NCI-H2196 (cell line): ENCODE measurements around the gene UBQLN2.
"Not testable (repeated sequence)": the region's sequence is repeated elsewhere in the genome, so short reads cannot be mapped to it uniquely, and the experiment has no call there.

Source experiments
- DNase-seq: peaks from one replicate; lab custom pipeline; 2025; ENCODE audit not compliant: unreplicated experiment; lab: John Stamatoyannopoulos, UW

Gene UBQLN2

DNA sequence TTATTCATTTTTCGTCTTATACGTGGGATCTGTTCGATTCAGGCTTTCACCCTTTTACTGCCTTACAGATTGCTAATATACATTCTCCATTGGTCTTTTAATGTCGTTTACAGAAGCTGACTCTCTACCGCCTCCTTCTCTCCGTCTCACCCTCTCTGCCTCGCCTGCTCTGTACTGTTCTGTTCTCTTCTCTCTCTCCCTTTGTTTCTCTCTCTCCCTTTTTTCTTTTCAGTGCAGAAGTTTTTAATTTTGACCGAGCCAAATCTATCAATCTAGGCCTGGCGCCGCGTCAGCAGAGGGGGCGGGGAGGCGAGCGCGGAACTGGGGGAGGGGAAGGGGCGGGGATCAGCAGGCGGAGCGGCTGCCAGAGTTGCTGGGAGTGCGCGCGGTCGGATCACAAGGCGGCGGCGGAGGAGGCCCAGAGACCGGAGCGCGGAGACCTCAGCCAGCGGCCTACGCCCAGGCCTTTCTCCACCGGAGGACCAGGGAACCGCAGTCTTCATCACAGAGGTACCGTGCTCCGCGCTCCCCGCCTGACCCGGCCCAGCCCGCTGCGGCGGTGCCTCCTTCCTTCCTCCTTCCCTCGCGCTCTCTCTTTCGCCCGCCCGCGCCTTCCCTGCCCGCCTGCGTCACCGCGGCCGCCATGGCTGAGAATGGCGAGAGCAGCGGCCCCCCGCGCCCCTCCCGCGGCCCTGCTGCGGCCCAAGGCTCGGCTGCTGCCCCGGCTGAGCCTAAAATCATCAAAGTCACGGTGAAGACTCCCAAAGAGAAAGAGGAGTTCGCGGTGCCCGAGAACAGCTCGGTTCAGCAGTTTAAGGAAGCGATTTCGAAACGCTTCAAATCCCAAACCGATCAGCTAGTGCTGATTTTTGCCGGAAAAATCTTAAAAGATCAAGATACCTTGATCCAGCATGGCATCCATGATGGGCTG lies at the start of gene UBQLN2:
Gene UBQLN2 (plus strand): TSS at position 397 of the 931 bp plus-strand sequence. CDS start 247 bp downstream, at position 644.
- DNase-seq = peak; percentile 52

DNA sequence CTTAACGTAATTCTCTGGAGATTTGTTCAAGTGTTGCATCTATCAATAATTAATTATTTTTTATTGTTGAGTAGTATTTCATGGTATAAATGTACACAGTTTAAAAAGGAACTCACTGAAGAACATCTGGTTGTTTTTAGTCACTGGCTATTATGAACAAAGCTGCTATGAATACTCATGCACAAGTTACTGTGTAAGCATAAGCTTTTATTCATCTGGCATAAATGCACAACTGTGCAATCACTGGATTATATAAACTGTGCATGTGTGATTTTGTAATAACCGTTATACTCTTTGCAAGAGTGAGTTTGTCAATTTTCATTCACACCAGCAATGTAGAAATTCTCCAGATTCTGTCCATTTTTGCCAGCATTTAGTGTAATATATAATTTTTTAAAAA lies 43.8 kb upstream of the UBQLN2 start:
- no peak for DNase-seq

GRCh38 chrX:56529482-56530007 lies 33.9 kb upstream of the UBQLN2 start:
- DNase-seq = not testable (repeated sequence)

- no peak for DNase-seq
Observed at GRCh38 chrX:56530011-56530410, 33.4 kb upstream of the UBQLN2 start.

GRCh38 chrX:56550667-56551066 lies 12.8 kb upstream of the UBQLN2 start:
- no peak for DNase-seq

- DNase-seq = no peak
Observed at GRCh38 chrX:56554870-56555269, 8.6 kb upstream of the UBQLN2 start.

DNA sequence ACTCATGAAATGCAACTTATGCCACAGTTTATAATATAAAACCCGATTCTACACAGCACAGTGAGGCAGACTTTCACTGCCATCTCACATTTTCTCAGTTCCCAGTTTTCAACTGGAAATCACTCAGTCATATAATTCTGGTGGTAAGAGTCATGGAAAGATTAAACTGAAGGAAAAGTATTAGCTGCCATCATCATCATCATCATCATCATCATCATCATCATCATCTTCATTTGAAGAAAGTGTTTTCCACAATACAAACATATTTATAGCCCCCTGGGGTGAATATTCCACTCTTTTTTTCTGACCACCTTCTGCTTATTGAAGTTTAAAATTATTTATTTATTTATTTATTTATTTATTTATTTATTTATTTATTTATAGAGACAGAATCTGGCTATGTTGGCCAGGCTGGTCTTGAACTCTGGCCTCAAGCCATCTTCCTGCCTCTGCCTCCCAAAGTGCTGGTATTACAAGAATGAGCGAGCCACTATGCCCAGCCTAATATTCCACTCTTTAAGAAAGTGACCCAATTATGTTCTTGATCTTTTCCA lies 6.0 kb upstream of the UBQLN2 start:
- no peak for DNase-seq

DNA sequence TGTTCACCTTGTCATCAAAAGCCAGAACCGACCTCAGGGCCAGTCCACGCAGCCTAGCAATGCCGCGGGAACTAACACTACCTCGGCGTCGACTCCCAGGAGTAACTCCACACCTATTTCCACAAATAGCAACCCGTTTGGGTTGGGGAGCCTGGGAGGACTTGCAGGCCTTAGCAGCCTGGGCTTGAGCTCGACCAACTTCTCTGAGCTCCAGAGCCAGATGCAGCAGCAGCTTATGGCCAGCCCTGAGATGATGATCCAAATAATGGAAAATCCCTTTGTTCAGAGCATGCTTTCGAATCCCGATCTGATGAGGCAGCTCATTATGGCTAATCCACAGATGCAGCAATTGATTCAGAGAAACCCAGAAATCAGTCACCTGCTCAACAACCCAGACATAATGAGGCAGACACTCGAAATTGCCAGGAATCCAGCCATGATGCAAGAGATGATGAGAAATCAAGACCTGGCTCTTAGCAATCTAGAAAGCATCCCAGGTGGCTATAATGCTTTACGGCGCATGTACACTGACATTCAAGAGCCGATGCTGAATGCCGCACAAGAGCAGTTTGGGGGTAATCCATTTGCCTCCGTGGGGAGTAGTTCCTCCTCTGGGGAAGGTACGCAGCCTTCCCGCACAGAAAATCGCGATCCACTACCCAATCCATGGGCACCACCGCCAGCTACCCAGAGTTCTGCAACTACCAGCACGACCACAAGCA lies 898 bp downstream of the UBQLN2 start:
- no peak for DNase-seq

DNA sequence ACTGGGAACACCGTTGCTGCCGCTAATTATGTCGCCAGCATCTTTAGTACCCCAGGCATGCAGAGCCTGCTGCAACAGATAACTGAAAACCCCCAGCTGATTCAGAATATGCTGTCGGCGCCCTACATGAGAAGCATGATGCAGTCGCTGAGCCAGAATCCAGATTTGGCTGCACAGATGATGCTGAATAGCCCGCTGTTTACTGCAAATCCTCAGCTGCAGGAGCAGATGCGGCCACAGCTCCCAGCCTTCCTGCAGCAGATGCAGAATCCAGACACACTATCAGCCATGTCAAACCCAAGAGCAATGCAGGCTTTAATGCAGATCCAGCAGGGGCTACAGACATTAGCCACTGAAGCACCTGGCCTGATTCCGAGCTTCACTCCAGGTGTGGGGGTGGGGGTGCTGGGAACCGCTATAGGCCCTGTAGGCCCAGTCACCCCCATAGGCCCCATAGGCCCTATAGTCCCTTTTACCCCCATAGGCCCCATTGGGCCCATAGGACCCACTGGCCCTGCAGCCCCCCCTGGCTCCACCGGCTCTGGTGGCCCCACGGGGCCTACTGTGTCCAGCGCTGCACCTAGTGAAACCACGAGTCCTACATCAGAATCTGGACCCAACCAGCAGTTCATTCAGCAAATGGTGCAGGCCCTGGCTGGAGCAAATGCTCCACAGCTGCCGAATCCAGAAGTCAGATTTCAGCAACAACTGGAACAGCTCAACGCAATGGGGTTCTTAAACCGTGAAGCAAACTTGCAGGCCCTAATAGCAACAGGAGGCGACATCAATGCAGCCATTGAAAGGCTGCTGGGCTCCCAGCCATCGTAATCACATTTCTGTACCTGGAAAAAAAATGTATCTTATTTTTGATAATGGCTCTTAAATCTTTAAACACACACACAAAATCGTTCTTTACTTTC lies 1.8 kb downstream of the UBQLN2 start:
- no peak for DNase-seq

GRCh38 chrX:56569378-56570057 lies 6.1 kb downstream of the UBQLN2 start:
- DNase-seq = no peak

DNA sequence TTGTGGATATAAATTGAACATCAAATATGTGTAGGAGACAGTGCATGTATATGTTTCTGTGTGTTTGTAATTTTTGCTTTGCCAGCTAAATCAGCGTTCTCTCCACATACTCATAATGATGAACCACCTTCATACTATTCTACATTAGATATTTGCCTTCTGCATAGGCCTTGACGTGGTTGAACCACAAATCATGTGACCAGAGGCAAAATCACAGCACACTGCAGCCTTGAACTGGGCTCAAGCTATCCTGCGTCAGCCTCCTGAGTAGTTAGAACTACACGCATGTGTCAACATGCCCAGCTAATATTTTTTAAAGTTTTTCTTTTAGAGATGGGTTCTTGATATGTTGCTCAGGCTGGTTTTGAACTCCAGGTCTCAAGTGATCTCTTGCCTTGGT lies 9.5 kb downstream of the UBQLN2 start:
- no peak for DNase-seq

- DNase-seq = no peak
Observed at GRCh38 chrX:56574861-56575260, 11.4 kb downstream of the UBQLN2 start.

GRCh38 chrX:56576721-56577120 lies 13.3 kb downstream of the UBQLN2 start:
- DNase-seq = no peak

GRCh38 chrX:56588397-56589188 lies 25.2 kb downstream of the UBQLN2 start:
- DNase-seq = no peak

DNA sequence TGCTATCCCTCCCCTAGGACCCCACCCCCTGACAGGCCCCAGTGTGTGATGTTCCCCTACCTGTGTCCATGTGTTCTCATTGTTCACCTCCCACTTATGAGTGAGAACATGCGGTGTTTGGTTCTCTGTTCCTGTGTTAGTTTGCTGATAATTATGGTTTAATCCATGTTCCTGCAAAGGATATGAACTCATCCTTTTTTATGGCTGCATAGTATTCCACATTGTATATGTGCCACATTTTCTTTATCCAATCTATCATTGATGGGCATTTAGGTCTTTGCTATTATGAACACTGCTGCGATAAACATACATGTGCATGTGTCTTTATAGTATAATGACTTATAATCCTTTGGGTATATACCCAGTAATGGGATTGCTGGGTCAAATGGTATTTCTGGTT lies 28.4 kb downstream of the UBQLN2 start:
- DNase-seq = not testable (repeated sequence)

DNA sequence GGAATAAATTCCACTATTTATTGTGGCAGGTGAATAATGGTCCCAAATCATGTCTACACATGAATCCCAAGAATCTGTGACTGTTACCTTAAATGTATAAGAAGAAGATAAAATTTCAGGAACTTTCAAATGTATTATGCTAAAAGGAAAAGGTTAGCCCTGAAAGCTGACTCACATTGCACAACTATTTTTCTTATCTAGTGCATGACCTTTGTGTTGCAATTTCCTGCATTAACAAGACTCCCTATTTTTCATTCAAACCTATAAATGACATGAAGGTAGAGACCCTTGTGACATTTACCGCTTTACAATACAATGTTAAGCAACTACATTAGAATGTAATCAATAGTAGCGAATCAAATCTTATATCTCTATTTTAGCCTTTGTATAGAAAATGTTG lies 36.7 kb downstream of the UBQLN2 start:
- no peak for DNase-seq

DNA sequence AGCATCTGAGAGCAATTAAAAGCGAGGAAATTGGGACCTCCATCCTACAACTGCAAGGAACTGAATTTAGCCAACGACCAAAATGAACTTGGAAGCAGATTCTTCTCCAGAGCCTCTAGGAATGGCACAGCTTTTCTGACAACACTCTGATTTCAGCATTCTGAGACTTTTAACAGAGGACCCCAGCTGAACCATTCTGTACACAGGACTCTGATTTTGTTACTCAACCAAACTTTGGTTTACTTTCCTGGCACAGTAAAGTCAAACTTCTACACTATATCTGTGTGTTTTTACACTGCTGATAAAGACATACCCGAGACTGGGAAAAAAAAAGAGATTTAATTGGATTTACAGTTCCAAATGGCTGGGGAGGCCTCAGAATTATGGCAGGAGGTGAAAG lies 37.6 kb downstream of the UBQLN2 start:
- no peak for DNase-seq

DNA sequence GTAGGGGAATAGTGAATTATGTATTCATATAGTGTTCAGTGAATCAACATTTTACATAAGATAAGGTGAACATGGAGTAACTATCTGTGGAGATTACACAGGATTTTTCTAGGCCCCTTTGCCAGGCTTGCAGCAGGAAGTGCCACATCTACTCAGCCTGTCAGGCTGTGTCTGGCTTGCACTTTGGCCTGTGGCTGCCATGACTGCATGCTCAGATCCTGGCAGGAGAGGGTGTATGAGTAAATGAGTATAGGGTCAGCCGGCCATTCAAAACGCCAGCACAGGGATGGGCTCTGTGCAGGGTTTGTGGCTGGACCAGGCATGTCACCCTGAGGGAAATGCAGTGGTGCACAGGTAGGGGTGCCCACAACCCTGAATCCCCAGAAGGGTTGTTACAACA lies 51.9 kb downstream of the UBQLN2 start:
- DNase-seq = no peak
